COLO668 (cell line): ENCODE data around the gene CSH2.

ENCODE experiments used
- DNase-seq: peaks from one replicate; lab custom pipeline; 2025; ENCODE audit not compliant: unreplicated experiment; lab: John Stamatoyannopoulos, UW

Gene CSH2

GRCh38 chr17:63834431-63835166, 38.9 kb downstream of the CSH2 start:
- DNase-seq: peak; percentile 31

- DNase-seq: no peak
Observed at GRCh38 chr17:63833741-63834373, 39.6 kb downstream of the CSH2 start.

- DNase-seq: no peak
Observed at GRCh38 chr17:63833026-63833740, 40.3 kb downstream of the CSH2 start.

GRCh38 chr17:63832455-63832854, 41.0 kb downstream of the CSH2 start:
- DNase-seq: no peak

GRCh38 chr17:63832014-63832413, 41.5 kb downstream of the CSH2 start:
- DNase-seq: no peak

GRCh38 chr17:63831505-63831904, 42.0 kb downstream of the CSH2 start:
- DNase-seq: no peak

GRCh38 chr17:63830904-63831491, 42.5 kb downstream of the CSH2 start:
- DNase-seq: no peak

- no peak for DNase-seq
Observed at GRCh38 chr17:63830278-63830677, 43.2 kb downstream of the CSH2 start.

- no peak for DNase-seq
Observed at GRCh38 chr17:63828936-63829335, 44.5 kb downstream of the CSH2 start.

GRCh38 chr17:63827801-63828221, 45.7 kb downstream of the CSH2 start:
- DNase-seq: no peak

- peak; percentile 89 for DNase-seq
Observed at GRCh38 chr17:63827002-63827800, 46.3 kb downstream of the CSH2 start, which contains the start of the genes FTSJ3 and PSMC5. Gene FTSJ3, minus strand, starts transcription at chr17:63827663. Its CDS starts 761 bp downstream, at chr17:63826902. Gene PSMC5, plus strand, starts transcription at chr17:63827431. Its CDS starts 60 bp downstream, at chr17:63827491.

- DNase-seq: peak; percentile 18
Observed at GRCh38 chr17:63826468-63827001, 46.9 kb downstream of the CSH2 start.

- no peak for DNase-seq
Observed at GRCh38 chr17:63824362-63824761, 49.1 kb downstream of the CSH2 start.

- no peak for DNase-seq
Observed at GRCh38 chr17:63823659-63824331, 49.7 kb downstream of the CSH2 start.

- DNase-seq: no peak
Observed at GRCh38 chr17:63822537-63822936, 50.9 kb downstream of the CSH2 start.
